DOHH2 (cell line): ENCODE measurements around the gene GPR87.

Experiments
- H3F3A ChIP-seq: fragments of 200-600 bp; sonication (generic), shearing (Covaris generic); 2 replicates; pipeline ENCODE4 v1.6.0; 2016; ENCODE audit warnings: antibody characterized with exemption, mild to moderate bottlenecking; ENCODE audit not compliant: control insufficient read depth, insufficient read depth
- H3K27ac ChIP-seq: fragments of 200-600 bp; sonication (generic); 2 replicates; pipeline ENCODE4 v1.5.1; 2014; ENCODE audit warnings: low read depth, mild to moderate bottlenecking, low read length, moderate library complexity
- H3K27me3 ChIP-seq: fragments of 200-600 bp; sonication (generic); 2 replicates; pipeline ENCODE4 v1.6.1; 2014; ENCODE audit warnings: mild to moderate bottlenecking, low read length, mixed read lengths; ENCODE audit not compliant: control insufficient read depth
- H3K36me3 ChIP-seq: fragments of 200-600 bp; sonication (generic); 2 replicates; pipeline ENCODE4 v1.6.1; 2014; ENCODE audit warnings: mild to moderate bottlenecking, low read length, moderate library complexity, mixed read lengths; ENCODE audit not compliant: control insufficient read depth
- H3K4me1 ChIP-seq: fragments of 200-600 bp; sonication (generic); 2 replicates; pipeline ENCODE4 v1.6.1; 2014; ENCODE audit warnings: mild to moderate bottlenecking, low read length, mixed read lengths; ENCODE audit not compliant: control insufficient read depth
- H3K4me2 ChIP-seq: fragments of 200-600 bp; sonication (generic); 2 replicates; pipeline ENCODE4 v1.6.0; 2014; ENCODE audit warnings: mild to moderate bottlenecking, low read length, moderate library complexity
- H3K4me3 ChIP-seq: fragments of 200-600 bp; sonication (generic); 2 replicates; pipeline ENCODE4 v1.5.1; 2014; ENCODE audit warnings: mild to moderate bottlenecking, low read length, mixed read lengths
- H3K79me2 ChIP-seq: fragments of 200-600 bp; sonication (generic); 2 replicates; pipeline ENCODE4 v1.6.1; 2014; ENCODE audit warnings: mild to moderate bottlenecking, low read length, mixed read lengths; ENCODE audit not compliant: control insufficient read depth
- H3K9me2 ChIP-seq: fragments of 200-600 bp; sonication (generic); replicated peaks from 2 replicates; pipeline ENCODE4 v1.6.1; 2014; ENCODE audit warnings: mild to moderate bottlenecking, low read length, mixed read lengths; ENCODE audit not compliant: control insufficient read depth
- H3K9me3 ChIP-seq: fragments of 200-600 bp; sonication (generic); 2 replicates; pipeline ENCODE4 v1.6.1; 2014; ENCODE audit warnings: antibody characterized with exemption, low read length, mixed read lengths; ENCODE audit not compliant: control insufficient read depth, insufficient read depth
- H4K20me1 ChIP-seq: fragments of 200-600 bp; sonication (generic); 2 replicates; pipeline ENCODE4 v1.6.0; 2014; ENCODE audit warnings: low read depth, mild to moderate bottlenecking, antibody characterized with exemption, low read length, moderate library complexity; ENCODE audit not compliant: control insufficient read depth, insufficient read depth
- EZH2phosphoT487 ChIP-seq: fragments of 200-600 bp; sonication (generic); IDR thresholded peaks from 2 replicates; pipeline ENCODE4 v1.6.1; 2017; ENCODE audit warnings: borderline replicate concordance, mild to moderate bottlenecking, antibody characterized with exemption, low read length, moderate library complexity, mixed read lengths
- TF ChIP-seq, protein P1 (sequence below): fragments of 200-600 bp; sonication (generic); IDR thresholded peaks from one replicate; pipeline ENCODE4 v1.5.1; 2014; ENCODE audit warnings: antibody characterized with exemption, mild to moderate bottlenecking, low read depth, low read length; ENCODE audit not compliant: poor library complexity, severe bottlenecking

Gene GPR87

DNA sequence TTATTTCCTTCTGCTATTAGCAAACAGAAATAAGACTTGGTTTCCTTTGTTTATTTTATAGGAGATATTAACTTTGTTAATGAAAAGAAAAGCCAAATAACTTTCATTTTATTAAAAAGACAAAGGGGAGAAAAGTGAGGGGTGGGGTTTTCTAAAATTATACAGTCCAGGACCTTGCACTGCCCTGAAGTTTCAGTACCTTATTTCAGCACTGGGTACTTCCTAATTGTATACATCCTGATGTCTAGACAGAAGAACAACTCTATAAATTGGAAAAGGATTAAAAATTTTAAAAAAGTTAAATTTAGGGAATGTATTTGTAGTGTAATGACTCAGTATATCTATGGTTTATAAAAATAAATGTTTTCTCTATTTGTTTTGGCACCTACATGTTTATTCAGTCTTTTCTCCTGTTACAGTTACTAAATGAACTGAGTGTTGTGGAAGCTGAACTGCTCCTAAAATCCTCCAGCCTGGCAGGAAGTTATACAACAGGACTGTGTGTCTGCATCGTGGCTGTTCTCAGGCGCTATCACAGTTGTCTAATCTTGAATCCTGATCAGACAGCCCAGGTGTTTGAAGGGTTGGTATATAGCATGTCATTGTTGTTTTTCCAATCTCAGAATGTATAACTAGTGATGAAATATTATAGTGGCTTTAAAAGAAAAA is 40.3 kb upstream of the GPR87 start:
- Histone ChIP-seq H3K4me3 (no peak overlapping the region), H3K36me3 (no peaks in the 10 kb centered on the region), H3K4me2 (peak overlapping the region; percentile 24), H4K20me1 (no peaks in the 10 kb centered on the region), H3K9me2 (no peaks in the 10 kb centered on the region), H3K9me3 (no peaks in the 10 kb centered on the region), H3K27me3 (no peaks in the 10 kb centered on the region), H3F3A (no peaks in the 10 kb centered on the region; the same call in 1 of the 2 replicates), H3K4me1 (peaks cover 58% of the 10 kb centered on the region), H3K27ac (peak overlapping the region; percentile 29), H3K79me2 (no peaks in the 10 kb centered on the region)
- TF ChIP-seq EZH2phosphoT487 = no peak
- TF ChIP-seq, protein P1, sequence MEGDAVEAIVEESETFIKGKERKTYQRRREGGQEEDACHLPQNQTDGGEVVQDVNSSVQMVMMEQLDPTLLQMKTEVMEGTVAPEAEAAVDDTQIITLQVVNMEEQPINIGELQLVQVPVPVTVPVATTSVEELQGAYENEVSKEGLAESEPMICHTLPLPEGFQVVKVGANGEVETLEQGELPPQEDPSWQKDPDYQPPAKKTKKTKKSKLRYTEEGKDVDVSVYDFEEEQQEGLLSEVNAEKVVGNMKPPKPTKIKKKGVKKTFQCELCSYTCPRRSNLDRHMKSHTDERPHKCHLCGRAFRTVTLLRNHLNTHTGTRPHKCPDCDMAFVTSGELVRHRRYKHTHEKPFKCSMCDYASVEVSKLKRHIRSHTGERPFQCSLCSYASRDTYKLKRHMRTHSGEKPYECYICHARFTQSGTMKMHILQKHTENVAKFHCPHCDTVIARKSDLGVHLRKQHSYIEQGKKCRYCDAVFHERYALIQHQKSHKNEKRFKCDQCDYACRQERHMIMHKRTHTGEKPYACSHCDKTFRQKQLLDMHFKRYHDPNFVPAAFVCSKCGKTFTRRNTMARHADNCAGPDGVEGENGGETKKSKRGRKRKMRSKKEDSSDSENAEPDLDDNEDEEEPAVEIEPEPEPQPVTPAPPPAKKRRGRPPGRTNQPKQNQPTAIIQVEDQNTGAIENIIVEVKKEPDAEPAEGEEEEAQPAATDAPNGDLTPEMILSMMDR = no peak

DNA sequence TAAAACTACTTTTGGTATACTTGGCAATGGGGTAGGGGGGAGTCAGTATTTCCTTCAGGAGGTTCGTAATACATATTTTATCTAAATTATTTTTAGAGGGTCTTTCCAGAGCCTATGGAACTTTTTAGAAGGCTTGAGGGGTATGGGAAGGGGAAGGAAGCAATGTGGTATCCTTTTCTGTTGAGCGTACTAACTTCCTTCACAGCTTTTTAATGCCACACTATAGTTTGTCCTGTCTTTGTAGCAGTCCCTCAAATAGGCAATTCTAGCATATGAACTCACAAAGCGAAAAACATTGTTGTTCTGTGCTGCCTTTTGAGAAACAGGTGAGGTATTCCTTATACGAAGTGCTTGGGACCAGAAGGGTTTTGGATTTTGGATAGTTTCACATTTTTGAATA is 35.0 kb upstream of the GPR87 start:
- no peak overlapping the region for H3K4me3 ChIP-seq
- H3F3A ChIP-seq = no peaks in the 10 kb centered on the region
- no peaks in the 10 kb centered on the region for H3K27me3 ChIP-seq
- H3K4me1 ChIP-seq = peaks cover 25% of the 10 kb centered on the region
- H3K79me2 ChIP-seq = no peaks in the 10 kb centered on the region
- no peaks in the 10 kb centered on the region for H3K9me3 ChIP-seq
- no peaks in the 10 kb centered on the region for H4K20me1 ChIP-seq
- no peak for TF ChIP-seq EZH2phosphoT487
- TF ChIP-seq, protein P1 = no peak
- peak overlapping the region; percentile 16; the same call in 1 of the 2 replicates for H3K4me2 ChIP-seq
- H3K27ac ChIP-seq = no peak overlapping the region
- H3K9me2 ChIP-seq = no peaks in the 10 kb centered on the region
- no peaks in the 10 kb centered on the region for H3K36me3 ChIP-seq

DNA sequence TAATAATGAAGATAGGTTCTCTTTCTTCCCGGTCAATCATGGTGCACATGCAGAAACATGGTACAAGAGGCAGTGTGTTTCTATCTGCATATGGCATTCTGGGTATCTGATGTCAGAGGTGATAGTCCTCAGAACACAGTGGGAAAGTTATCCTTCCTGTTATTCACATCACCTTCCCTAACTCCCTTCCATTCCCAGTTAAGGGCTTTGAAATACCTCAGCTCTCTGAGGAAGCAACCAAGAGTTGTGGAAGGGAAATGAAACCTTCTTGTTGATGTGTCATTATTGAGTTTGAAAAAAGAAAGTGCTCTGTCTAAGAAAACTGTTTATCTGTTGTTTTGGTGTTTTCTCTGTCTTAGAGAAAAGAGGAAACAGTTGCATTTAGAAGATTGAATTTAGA is 34.6 kb upstream of the GPR87 start:
- peaks cover 21% of the 10 kb centered on the region for H3K4me1 ChIP-seq
- TF ChIP-seq EZH2phosphoT487 = no peak
- TF ChIP-seq, protein P1 = no peak
- H3K4me3 ChIP-seq = no peak overlapping the region
- H3K9me3 ChIP-seq = no peaks in the 10 kb centered on the region
- H3K27ac ChIP-seq = no peak overlapping the region
- H3F3A ChIP-seq = no peaks in the 10 kb centered on the region
- H4K20me1 ChIP-seq = no peaks in the 10 kb centered on the region
- H3K27me3 ChIP-seq = no peaks in the 10 kb centered on the region
- no peaks in the 10 kb centered on the region for H3K36me3 ChIP-seq
- no peaks in the 10 kb centered on the region for H3K79me2 ChIP-seq
- no peaks in the 10 kb centered on the region for H3K9me2 ChIP-seq
- peak overlapping the region; percentile 16; the same call in 1 of the 2 replicates for H3K4me2 ChIP-seq
